Stomach (tissue), 9 donors: ENCODE data around the gene FAM222B. TPM values are rescaled to one million over a fixed set of nuclear protein-coding genes. Genes with fewer than 3 reads are reported as not detected.
"Not testable (repeated sequence)": the region's sequence is repeated elsewhere in the genome, so short reads cannot be mapped to it uniquely, and the experiment has no call there.

Experiments used
- DNase-seq, 2 donors: peaks; one replicate each; pipeline versions ENCODE4 v3.0.0 to v3.0.0-alpha.2; 2013 to 2019
- H3K27ac ChIP-seq, 5 donors: fragments of 200-600 bp in 4 of 5; sonication (generic) in 4 of 5; one replicate each; pipeline ENCODE4 v1.5.1; 2013 to 2019; ENCODE audit warnings: mild to moderate bottlenecking in 1 of 5, moderate library complexity in 1 of 5
- H3K27me3 ChIP-seq, 3 donors: fragments of 200-600 bp; sonication (generic); one replicate each; pipeline ENCODE4 v1.5.1; 2017 to 2019; ENCODE audit warnings: mixed run types in 1 of 3
- H3K36me3 ChIP-seq, 4 donors: fragments of 200-600 bp; sonication (generic); 1 replicate in 3 of 4; 2 replicates in 1 of 4; pipeline ENCODE4 v1.5.1; 2016 to 2019
- H3K4me1 ChIP-seq, 4 donors: fragments of 200-600 bp; sonication (generic); one replicate each; pipeline ENCODE4 v1.5.1; 2016 to 2019
- H3K4me3 ChIP-seq, 4 donors: fragments of 200-600 bp; sonication (generic) in 3 of 4; one replicate each; pipeline ENCODE4 v1.5.1; 2016 to 2019; ENCODE audit warnings: mild to moderate bottlenecking in 1 of 4
- H3K9me3 ChIP-seq, 4 donors: fragments of 200-600 bp; sonication (generic); one replicate each; pipeline ENCODE4 v1.5.1; 2016 to 2019
- CTCF ChIP-seq, 7 experiments: fragments of 450-650 bp in 4 of 7; fragments of 200-600 bp in 3 of 7; sonication (generic) in 3 of 7; IDR thresholded peaks; one replicate each; pipeline ENCODE4 v1.5.1; 2016 to 2019; ENCODE audit warnings: antibody characterized with exemption in 7 of 7, control low read depth in 2 of 7, mild to moderate bottlenecking in 1 of 7
- EP300 ChIP-seq: sonication (generic); formaldehyde crosslinking; IDR thresholded peaks from one replicate; pipeline ENCODE4 v1.6.1; 2017; ENCODE audit warnings: antibody characterized with exemption
- POLR2A ChIP-seq, 4 donors: fragments of 450-650 bp; IDR thresholded peaks; one replicate each; pipeline ENCODE4 v1.6.1; 2016; ENCODE audit warnings: antibody characterized with exemption in 4 of 4, control low read depth in 2 of 4, mild to moderate bottlenecking in 1 of 4, moderate library complexity in 1 of 4
- POLR2AphosphoS5 ChIP-seq, 3 donors: sonication (generic); formaldehyde crosslinking; IDR thresholded peaks; one replicate each; pipeline ENCODE4 v1.6.1; 2016; ENCODE audit warnings: antibody characterized with exemption in 3 of 3
- WGBS, 5 donors: extraction: QIAGEN DNeasy Blood & Tissue Kit in 3 of 5; methylation state at CpG; one replicate each; pipeline versions ENCODE4 v1.1.5 to v1.1.7; 2013 to 2018; 5-methylcytosine and 5-hydroxymethylcytosine counted together
- intact Hi-C: fragments of 100-400 bp; cut with DNase I; formaldehyde crosslinking; loops from one replicate; pipeline ENCODE4 v1.15.1; 2023; ENCODE audit warnings: low total_unique reads
- polyA plus RNA-seq, 3 donors: library from polyadenylated mRNA; stranded (reverse); fragments of 200-250 nt; gene quantifications; one replicate each; pipeline ENCODE4 v1.2.3, GENCODE V29; 2013
- total RNA-seq, 5 donors: library from RNA; depleted of rRNA; stranded (reverse); fragments of >200 nt; gene quantifications; one replicate each; pipeline versions ENCODE4 v1.1.0 to v1.2.3, GENCODE V29; 2014 to 2016
- donor health status: healthy with polysubstance abuse.
- donor health status: Bipolar disorder and iron deficiency.
- donor health status: healthy.

The FAM222B gene
- total and polyA plus RNA-seq, 8 donors, result 4.4 to 29.6 (median 8.6) TPM

- H3K4me1 ChIP-seq, result peaks cover 43 to 83% (median 80%) of the 10 kb centered on the region in 4 donors
- H3K27me3 ChIP-seq, result no peaks in the 10 kb centered on the region
- H3K36me3 ChIP-seq, result peaks cover 31 to 44% (median 43%) of the 10 kb centered on the region in 4 donors
- H3K9me3 ChIP-seq, result no peaks in the 10 kb centered on the region
- peak in 1 of 2 donors; percentile 73 for DNase-seq
- H3K4me3 ChIP-seq, result peak overlapping the region; percentile 74 to 88 (median 79)
- WGBS, 5 donors, result 0 to 2% (median 2%) methylated on average over 8 to 45 of the region's 45 CpGs
- intact Hi-C loops, result no loop called here
- H3K27ac ChIP-seq, result peak overlapping the region; percentile 91 to 99 (median 99)
- no peak for TF ChIP-seq POLR2A (IDR thresholded peaks at IDR 0.05)
- no peak for TF ChIP-seq CTCF (IDR thresholded peaks at IDR 0.05)
- peak in 2 of 3 donors; percentile 6 to 83 for TF ChIP-seq POLR2AphosphoS5 (IDR thresholded peaks at IDR 0.05)
Measured at GRCh38 chr17:28725660-28726225, 116.8 kb downstream of the FAM222B start.

- H3K4me1 ChIP-seq, result peaks cover 48 to 88% (median 86%) of the 10 kb centered on the region in 4 donors
- peaks cover 32 to 45% (median 44%) of the 10 kb centered on the region in 4 donors for H3K36me3 ChIP-seq
- no peaks in the 10 kb centered on the region for H3K27me3 ChIP-seq
- intact Hi-C loops, result no loop called here
- WGBS, 5 donors, result 17 to 22% (median 22%) methylated on average over 20 of the region's 20 CpGs
- peak overlapping the region; percentile 91 to 99 (median 99) for H3K27ac ChIP-seq
- no peak for DNase-seq
- TF ChIP-seq POLR2A (IDR thresholded peaks at IDR 0.05), result no peak
- peak in 1 of 3 donors; percentile 67 for TF ChIP-seq POLR2AphosphoS5 (IDR thresholded peaks at IDR 0.05)
- TF ChIP-seq EP300, result no peak
- peak in 1 of 7 experiments; percentile 4 for TF ChIP-seq CTCF (IDR thresholded peaks at IDR 0.05)
- peak overlapping the region; percentile 74 to 88 (median 79) for H3K4me3 ChIP-seq
- no peaks in the 10 kb centered on the region for H3K9me3 ChIP-seq
Measured at GRCh38 chr17:28725166-28725659, 117.4 kb downstream of the FAM222B start.

GRCh38 chr17:28724500-28725165 is 118.0 kb downstream of the FAM222B start:
- H3K27me3 ChIP-seq, result no peaks in the 10 kb centered on the region
- no peak for DNase-seq
- H3K4me3 ChIP-seq, result peak overlapping the region in 2 of 4 donors; percentile 76 to 88
- intact Hi-C loops, result no loop called here
- no peaks in the 10 kb centered on the region for H3K9me3 ChIP-seq
- H3K27ac ChIP-seq, result peak overlapping the region; percentile 31 to 99 (median 99)
- peaks cover 32 to 45% (median 44%) of the 10 kb centered on the region in 4 donors for H3K36me3 ChIP-seq
- TF ChIP-seq POLR2AphosphoS5 (IDR thresholded peaks at IDR 0.05) (no peak), POLR2A (IDR thresholded peaks at IDR 0.05) (no peak), CTCF (IDR thresholded peaks at IDR 0.05) (no peak), EP300 (no peak)
- 69 to 76% (median 73%) methylated on average over 10 of the region's 10 CpGs for WGBS, 5 donors
- peaks cover 48 to 87% (median 83%) of the 10 kb centered on the region in 4 donors for H3K4me1 ChIP-seq

GRCh38 chr17:28723836-28724499 is 118.6 kb downstream of the FAM222B start:
- peak overlapping the region in 1 of 5 donors; percentile 15 for H3K27ac ChIP-seq

More at GRCh38 chr17:28723836-28724499, 118.6 kb downstream of the FAM222B start:
- H3K9me3 ChIP-seq, H3K27me3 ChIP-seq, H3K4me3 ChIP-seq, intact Hi-C loops, DNase-seq: not testable (repeated sequence)
- Histone ChIP-seq H3K36me3 (peaks cover 32 to 45% (median 44%) of the 10 kb centered on the region in 4 donors), H3K4me1 (peaks cover 45 to 83% (median 80%) of the 10 kb centered on the region in 4 donors)
- 57 to 66% (median 60%) methylated on average over 4 of the region's 4 CpGs for WGBS, 5 donors
